WI38 (cell line): ENCODE results near the gene ASB6.

Experiments
- H3K4me3 ChIP-seq: 2 replicates; pipeline ENCODE4 v1.5.1; 2011; ENCODE audit warnings: low read depth, mild to moderate bottlenecking, control low read depth, low read length
- CTCF ChIP-seq: IDR thresholded peaks from 2 replicates; pipeline ENCODE4 v1.5.1; 2012; ENCODE audit warnings: low read depth, mild to moderate bottlenecking, control low read depth, low read length

Gene ASB6

GRCh38 chr9:129669141-129669718 is 27.3 kb upstream of the ASB6 start:
- TF ChIP-seq CTCF: no peak
- H3K4me3 ChIP-seq: peak overlapping the region; percentile 20

- peak overlapping the region; percentile 73; the same call in 1 of the 2 replicates for H3K4me3 ChIP-seq
- no peak for TF ChIP-seq CTCF
Measured at GRCh38 chr9:129667850-129668249, 25.9 kb upstream of the ASB6 start.

GRCh38 chr9:129667378-129667777 is 25.4 kb upstream of the ASB6 start:
- no peak for TF ChIP-seq CTCF
- H3K4me3 ChIP-seq: peak overlapping the region; percentile 73

GRCh38 chr9:129666575-129666974 is 24.6 kb upstream of the ASB6 start:
- peak overlapping the region; percentile 73 for H3K4me3 ChIP-seq
- TF ChIP-seq CTCF: no peak

- no peak for TF ChIP-seq CTCF
- H3K4me3 ChIP-seq: peak overlapping the region; percentile 73
Measured at GRCh38 chr9:129665814-129666520, 24.0 kb upstream of the ASB6 start.

- peak within 1 kb of the TSS; percentile 73 for H3K4me3 ChIP-seq
Measured at GRCh38 chr9:129665389-129665775, 23.4 kb upstream of the ASB6 start, which contains the start of gene PRRX2. Gene PRRX2, plus strand, starts transcription at chr9:129665647. Its CDS starts 221 bp downstream, at chr9:129665868.

More at GRCh38 chr9:129665389-129665775, 23.4 kb upstream of the ASB6 start, which contains the start of gene PRRX2:
- no peak for TF ChIP-seq CTCF
